ENCODE results near the gene SLFN12L.

DNA sequence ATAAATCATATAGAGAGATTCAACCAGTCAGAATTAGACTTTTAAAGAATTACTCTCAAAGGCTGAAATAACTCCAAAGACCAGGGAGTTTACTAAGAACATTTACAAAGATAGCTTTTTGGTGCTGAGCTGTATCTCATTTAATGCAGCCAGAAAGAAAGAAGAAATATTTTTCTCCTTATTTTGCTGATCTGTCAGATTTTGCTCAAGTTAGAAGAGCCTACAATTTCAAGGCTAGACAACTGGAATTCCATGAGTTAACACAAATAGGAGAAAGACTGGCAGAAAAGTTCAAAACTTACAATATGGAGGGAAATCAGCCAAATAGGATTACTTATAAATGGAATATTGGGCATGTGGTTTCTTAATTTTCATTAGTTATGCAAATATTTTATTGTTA lies 99.0 kb downstream of the SLFN12L start:
- TF ChIP-seq, protein P1, sequence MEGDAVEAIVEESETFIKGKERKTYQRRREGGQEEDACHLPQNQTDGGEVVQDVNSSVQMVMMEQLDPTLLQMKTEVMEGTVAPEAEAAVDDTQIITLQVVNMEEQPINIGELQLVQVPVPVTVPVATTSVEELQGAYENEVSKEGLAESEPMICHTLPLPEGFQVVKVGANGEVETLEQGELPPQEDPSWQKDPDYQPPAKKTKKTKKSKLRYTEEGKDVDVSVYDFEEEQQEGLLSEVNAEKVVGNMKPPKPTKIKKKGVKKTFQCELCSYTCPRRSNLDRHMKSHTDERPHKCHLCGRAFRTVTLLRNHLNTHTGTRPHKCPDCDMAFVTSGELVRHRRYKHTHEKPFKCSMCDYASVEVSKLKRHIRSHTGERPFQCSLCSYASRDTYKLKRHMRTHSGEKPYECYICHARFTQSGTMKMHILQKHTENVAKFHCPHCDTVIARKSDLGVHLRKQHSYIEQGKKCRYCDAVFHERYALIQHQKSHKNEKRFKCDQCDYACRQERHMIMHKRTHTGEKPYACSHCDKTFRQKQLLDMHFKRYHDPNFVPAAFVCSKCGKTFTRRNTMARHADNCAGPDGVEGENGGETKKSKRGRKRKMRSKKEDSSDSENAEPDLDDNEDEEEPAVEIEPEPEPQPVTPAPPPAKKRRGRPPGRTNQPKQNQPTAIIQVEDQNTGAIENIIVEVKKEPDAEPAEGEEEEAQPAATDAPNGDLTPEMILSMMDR (conservative IDR thresholded peaks at IDR 0.05; ENCODE audit: low read depth, low read length): no peak
- TF ChIP-seq EZH2 (IDR thresholded peaks at IDR 0.05; ENCODE audit: low read length, unreplicated experiment) (no peak), EZH2phosphoT487 (IDR thresholded peaks at IDR 0.05; ENCODE audit: borderline replicate concordance, low read length) (no peak)
